Activated CD4-positive, alpha-beta T cell treated with anti-CD3 and anti-CD28 coated beads for 48 hours (primary cell): ENCODE measurements around the gene HAGH.

Experiments
- DNase-seq: peaks from one replicate; pipeline ENCODE4 v3.0.0-alpha.2; 2020

HAGH gene

DNA sequence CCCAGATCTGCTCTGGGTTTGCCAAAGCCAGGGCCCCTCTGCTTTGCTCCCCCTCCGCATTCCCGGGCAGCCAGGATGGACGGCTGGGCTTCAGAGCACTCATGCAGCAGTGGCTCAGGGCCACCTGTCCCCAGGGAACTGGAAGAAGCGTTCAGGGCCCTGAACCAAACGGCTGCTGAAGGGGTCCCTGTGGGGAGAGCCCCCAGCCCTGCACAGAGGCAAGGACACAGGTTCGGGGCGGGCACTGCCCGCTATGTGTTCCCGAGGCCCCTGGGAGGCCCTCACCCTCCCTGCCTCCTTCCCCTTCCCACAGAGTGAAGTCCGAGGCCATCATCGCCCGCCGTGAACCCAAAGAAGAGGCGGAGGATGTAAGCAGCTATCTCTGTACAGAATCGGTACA, 65.7 kb downstream of the HAGH start:
- no peak for DNase-seq

DNA sequence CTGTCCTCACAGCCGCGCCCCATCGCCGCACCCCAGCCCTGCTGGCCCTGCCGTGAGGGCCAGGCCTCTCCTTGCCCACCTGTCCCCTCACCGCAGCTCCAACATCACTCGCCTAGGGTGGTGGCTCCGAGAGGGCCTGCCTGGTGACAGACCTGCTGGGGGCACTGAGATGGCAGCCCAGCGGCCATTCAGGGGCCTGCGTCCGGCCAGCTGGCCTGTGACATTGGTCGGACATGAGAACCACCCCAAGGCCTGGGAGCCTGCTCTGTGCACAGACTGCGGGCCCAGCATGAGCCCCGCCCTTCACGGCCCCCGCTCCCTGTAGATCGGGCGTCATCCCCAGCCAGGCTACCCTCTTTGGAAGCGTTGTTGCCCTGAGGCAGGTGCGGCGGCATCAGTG, 67.1 kb downstream of the HAGH start:
- no peak for DNase-seq

DNA sequence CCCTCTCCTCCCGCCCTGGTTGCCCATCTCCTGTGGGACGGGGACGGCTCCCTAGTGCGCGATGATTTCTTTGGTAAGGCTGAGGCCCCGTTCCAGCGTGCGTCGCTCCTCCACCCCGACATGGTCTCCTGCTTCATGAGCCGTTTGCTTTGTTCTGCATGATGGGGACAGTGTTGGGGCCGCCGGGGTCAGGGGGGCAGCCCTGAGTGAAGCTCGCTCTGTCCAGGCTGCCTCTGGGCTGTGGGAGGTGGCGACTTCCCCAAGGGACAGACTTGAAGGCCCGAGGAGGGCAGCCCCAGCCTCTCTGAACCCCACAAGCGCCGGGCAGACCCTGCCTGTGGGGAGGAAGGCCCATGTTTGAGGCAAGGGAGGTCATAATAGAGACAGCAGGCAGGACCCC, 67.7 kb downstream of the HAGH start:
- no peak for DNase-seq

DNA sequence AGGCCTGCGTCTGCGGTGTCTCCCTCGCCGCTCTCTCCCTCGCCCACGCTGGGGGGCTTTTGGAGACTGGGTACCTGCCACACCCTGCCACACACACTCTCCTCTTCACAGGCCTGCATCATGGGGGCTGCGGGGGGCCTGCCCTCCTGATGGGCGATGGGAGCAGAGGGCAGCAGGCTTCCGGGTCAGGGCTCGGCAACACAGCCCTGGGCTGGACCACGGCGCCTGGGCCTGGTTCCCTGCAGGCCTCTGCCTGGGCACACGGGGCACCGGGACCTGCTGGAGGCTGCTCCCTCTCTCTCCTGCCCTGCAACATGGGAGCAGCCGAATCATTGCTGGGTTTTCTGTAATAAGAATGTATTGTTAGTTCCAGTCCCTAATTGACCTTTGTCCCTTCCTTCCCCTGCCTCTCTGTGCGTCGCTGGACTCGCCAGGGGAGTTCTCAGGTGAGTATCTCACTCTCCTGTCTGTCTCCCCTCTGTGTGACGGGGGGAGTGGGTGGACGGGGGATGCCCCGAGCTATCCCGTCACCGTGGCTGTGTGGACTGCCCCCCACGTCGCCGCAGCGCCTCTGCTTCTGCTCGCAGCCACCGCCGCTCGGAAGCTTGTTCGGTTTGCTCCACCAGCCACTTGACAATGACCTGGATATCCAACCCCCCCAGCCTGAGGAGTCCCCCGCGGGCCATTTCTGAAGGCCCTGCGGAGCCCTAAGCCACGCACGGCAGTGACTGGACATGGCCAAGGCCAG, 68.7 kb downstream of the HAGH start:
- DNase-seq = no peak
